ENCODE results near the gene RNPC3.
"Not testable (repeated sequence)": the region's sequence is repeated elsewhere in the genome, so short reads cannot be mapped to it uniquely, and the experiment has no call there.

The RNPC3 gene

DNA sequence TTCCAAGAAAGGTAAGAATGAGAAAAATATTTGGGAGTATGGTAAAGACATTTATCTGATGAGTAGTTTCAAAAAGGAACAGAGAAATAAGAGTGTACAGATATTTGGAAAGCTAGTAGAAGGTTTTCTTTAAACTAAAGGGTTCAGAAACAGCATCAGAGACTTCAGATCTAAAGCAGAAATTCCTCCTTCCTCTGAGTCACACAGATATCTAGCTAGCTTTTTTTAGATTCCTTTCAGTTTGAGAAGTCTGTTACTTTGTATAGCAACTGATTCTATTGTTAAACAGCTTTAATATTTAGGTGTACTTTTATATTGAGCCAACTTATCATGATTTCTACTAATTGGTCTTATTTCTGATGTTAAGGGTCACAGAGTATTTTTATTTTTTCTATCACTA lies 50.6 kb downstream of the RNPC3 start:
- TF ChIP-seq, protein P1, sequence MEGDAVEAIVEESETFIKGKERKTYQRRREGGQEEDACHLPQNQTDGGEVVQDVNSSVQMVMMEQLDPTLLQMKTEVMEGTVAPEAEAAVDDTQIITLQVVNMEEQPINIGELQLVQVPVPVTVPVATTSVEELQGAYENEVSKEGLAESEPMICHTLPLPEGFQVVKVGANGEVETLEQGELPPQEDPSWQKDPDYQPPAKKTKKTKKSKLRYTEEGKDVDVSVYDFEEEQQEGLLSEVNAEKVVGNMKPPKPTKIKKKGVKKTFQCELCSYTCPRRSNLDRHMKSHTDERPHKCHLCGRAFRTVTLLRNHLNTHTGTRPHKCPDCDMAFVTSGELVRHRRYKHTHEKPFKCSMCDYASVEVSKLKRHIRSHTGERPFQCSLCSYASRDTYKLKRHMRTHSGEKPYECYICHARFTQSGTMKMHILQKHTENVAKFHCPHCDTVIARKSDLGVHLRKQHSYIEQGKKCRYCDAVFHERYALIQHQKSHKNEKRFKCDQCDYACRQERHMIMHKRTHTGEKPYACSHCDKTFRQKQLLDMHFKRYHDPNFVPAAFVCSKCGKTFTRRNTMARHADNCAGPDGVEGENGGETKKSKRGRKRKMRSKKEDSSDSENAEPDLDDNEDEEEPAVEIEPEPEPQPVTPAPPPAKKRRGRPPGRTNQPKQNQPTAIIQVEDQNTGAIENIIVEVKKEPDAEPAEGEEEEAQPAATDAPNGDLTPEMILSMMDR (IDR thresholded peaks at IDR 0.05; ENCODE audit: low read depth, low read length) = no peak
- no peak overlapping the region for H3K4me3 ChIP-seq (replicated peaks in 1 of 2; ENCODE audit: low read depth in 2 of 2, low read length in 2 of 2)
- DNase-seq (ENCODE audit: low read depth in 2 of 2) = peak in 1 of 2 donors; percentile 8

DNA sequence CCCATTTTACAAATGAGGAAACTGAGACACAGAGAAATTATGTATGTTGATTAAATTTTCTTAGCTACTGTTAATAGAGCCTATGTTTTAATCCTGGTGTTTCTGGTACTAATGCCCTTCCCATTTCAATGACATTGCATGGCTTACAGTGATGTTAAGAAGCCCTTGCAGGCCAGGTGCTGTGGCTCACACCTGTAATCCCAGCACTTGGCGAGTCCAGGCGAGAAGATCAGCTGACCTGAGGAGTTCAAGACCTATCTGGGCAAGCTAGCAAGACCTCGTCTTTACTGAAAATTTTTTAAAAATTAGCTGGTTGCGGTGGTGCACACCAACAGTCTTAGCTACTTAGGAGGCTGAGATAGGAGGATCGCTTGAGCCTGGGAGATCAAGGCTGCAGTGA lies 51.3 kb downstream of the RNPC3 start:
- DNase-seq (ENCODE audit: low read depth in 2 of 2); H3K4me3 ChIP-seq (replicated peaks in 1 of 2; ENCODE audit: low read depth in 2 of 2, low read length in 2 of 2): not testable (repeated sequence)

DNA sequence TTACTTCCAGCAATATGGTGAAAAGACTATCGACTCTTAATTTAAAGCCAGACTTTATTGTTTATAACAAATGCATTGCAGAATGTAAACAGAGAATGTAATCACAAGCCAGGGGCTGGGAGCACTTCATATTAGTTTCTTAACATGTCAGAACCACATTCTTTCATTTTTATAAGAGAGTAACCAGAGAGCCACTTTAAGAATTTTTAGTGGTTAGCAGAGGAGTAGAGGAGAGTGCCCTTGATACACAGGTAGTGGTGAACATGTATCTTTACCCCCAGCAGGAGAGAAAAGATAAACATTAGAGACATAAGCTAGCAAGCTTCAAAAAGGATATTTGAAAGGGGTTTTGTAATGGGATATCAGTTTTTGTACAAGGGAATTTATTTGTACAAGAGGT lies 57.0 kb downstream of the RNPC3 start:
- TF ChIP-seq, protein P1 (IDR thresholded peaks at IDR 0.05; ENCODE audit: low read depth, low read length) = no peak
- DNase-seq (ENCODE audit: low read depth in 2 of 2) = no peak
- no peak overlapping the region for H3K4me3 ChIP-seq (replicated peaks in 1 of 2; ENCODE audit: low read depth in 2 of 2, low read length in 2 of 2)

DNA sequence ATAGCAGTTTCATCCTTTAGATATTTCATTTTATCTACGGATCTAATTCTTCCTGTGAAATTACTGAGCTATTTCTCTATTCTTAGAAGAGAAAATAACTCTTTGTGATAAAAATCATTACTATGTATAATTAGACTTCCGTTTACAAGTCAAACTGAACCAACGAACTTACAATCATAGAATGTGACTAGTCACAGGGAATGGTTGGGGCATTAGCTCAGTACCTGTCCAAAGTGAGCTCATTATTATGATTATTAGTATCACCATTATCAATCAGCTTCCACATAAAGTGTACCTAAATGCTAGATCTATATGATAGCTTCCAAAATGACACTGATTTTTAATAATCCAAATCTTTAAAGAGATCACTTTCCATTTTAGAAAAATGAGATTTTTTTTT lies 58.4 kb downstream of the RNPC3 start:
- TF ChIP-seq, protein P1 (IDR thresholded peaks at IDR 0.05; ENCODE audit: low read depth, low read length) = no peak
- H3K4me3 ChIP-seq (replicated peaks in 1 of 2; ENCODE audit: low read depth in 2 of 2, low read length in 2 of 2) = no peak overlapping the region
- DNase-seq (ENCODE audit: low read depth in 2 of 2) = no peak

DNA sequence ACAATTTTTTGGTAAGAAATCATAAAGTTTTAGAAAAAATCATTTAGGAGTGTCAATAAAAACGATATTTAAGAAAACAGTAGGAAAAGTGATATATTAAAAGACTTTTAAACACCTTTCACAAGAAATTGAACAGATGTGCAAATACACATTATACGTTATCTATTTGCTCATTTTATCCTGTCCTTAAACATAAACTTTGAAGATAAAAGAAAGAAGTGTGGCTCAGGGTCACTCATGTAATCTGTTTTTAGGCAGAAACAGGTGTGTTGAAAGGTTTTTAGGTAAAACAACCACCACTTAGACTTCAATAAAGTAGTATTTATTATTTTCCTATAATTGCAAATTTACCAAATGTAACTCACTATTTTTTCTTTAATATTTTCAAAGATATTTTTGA lies 59.0 kb downstream of the RNPC3 start:
- TF ChIP-seq, protein P1 (IDR thresholded peaks at IDR 0.05; ENCODE audit: low read depth, low read length) = no peak
- no peak overlapping the region for H3K4me3 ChIP-seq (replicated peaks in 1 of 2; ENCODE audit: low read depth in 2 of 2, low read length in 2 of 2)
- DNase-seq (ENCODE audit: low read depth in 2 of 2) = no peak

DNA sequence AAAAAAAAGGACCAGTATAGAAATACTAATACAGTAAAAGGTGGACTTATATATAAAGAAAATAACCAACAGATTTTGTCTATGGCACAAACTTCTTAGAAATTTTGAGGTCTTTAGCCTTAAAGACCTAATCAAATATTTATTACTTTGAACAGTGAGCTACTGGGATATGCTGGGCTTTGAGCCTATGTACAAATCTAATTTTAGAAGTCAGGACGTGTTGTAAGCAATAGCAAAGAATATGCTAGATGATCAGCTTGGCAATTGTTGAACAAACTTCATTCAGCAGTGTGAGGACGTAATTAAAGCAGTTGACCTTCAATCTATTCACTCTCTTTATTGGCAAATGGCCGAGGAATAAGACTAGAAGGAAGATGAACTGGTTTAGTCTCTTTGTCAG lies 77.2 kb downstream of the RNPC3 start:
- not testable (repeated sequence) for DNase-seq (ENCODE audit: low read depth in 2 of 2); H3K4me3 ChIP-seq (replicated peaks in 1 of 2; ENCODE audit: low read depth in 2 of 2, low read length in 2 of 2)

Measured in cardiac fibroblast (primary cell).